Measurements from ENCODE around the gene RBM20. TPM values are rescaled to one million over a fixed set of nuclear protein-coding genes. Genes with fewer than 3 reads are reported as not detected.
A peak's percentile ranks its signal among the peaks of the same experiment; 100 is the strongest.
"Not testable (repeated sequence)": the region's sequence is repeated elsewhere in the genome, so short reads cannot be mapped to it uniquely, and the experiment has no call there.

RBM20 gene
- 10 to 100 TPM in 5 of 10 donors, 1 to 10 TPM in 5; 6.8 to 17.0 (median 10.3) TPM for polyA plus RNA-seq (ENCODE audit: insufficient read length in 10 of 10)
- long read RNA-seq, donor 1, result 0 reads
- long read RNA-seq, donor 2, result 0 reads
- long read RNA-seq, donor 3, result 0 reads
- long read RNA-seq, donor 4, partial matches to known transcripts, result 0 of 1 reads
- long read RNA-seq, donor 4, other reads (novel, unspliced or antisense), result 0 of 1 reads
- long read RNA-seq, donor 5, result 0 reads
- long read RNA-seq, donor 6, result 0 reads
- long read RNA-seq, donor 7, result 0 reads
- long read RNA-seq, donor 8, result 0 reads
- long read RNA-seq, donor 9, result 0 reads

GRCh38 chr10:110643653-110644597 lies at the start of gene RBM20:
Gene RBM20 (plus strand): TSS chr10:110644336. CDS start chr10:110644455, 119 bp downstream.
- peak in 1 of 3 donors; percentile 67 for DNase-seq

- no peak for DNase-seq
Observed at GRCh38 chr10:110597476-110597875, 46.7 kb upstream of the RBM20 start.

GRCh38 chr10:110600487-110601101 lies 43.5 kb upstream of the RBM20 start:
- DNase-seq, result peak; percentile 30 to 47 (median 37)

- DNase-seq, result no peak
Observed at GRCh38 chr10:110601581-110601980, 42.6 kb upstream of the RBM20 start.

- DNase-seq, result no peak
Observed at GRCh38 chr10:110608087-110608486, 36.0 kb upstream of the RBM20 start.

GRCh38 chr10:110609605-110610004 lies 34.5 kb upstream of the RBM20 start:
- DNase-seq, result no peak

- DNase-seq, result peak; percentile 47 to 77 (median 59)
Observed at GRCh38 chr10:110610308-110610774, 33.8 kb upstream of the RBM20 start.

GRCh38 chr10:110610781-110611180 lies 33.4 kb upstream of the RBM20 start:
- not testable (repeated sequence) for DNase-seq

GRCh38 chr10:110612087-110612486 lies 32.0 kb upstream of the RBM20 start:
- no peak for DNase-seq

- DNase-seq, result no peak
Observed at GRCh38 chr10:110612629-110613028, 31.5 kb upstream of the RBM20 start.

GRCh38 chr10:110613341-110613995 lies 30.7 kb upstream of the RBM20 start:
- DNase-seq, result no peak

- DNase-seq, result no peak
Observed at GRCh38 chr10:110613996-110614495, 30.1 kb upstream of the RBM20 start.

GRCh38 chr10:110615057-110615747 lies 28.9 kb upstream of the RBM20 start:
- no peak for DNase-seq

GRCh38 chr10:110616493-110617033 lies 27.6 kb upstream of the RBM20 start:
- no peak for DNase-seq

GRCh38 chr10:110617425-110618229 lies 26.5 kb upstream of the RBM20 start:
- DNase-seq, result peak in 2 of 3 donors; percentile 36 to 48

GRCh38 chr10:110618230-110618610 lies 25.9 kb upstream of the RBM20 start:
- DNase-seq, result no peak

- DNase-seq, result peak in 1 of 3 donors; percentile 55
Observed at GRCh38 chr10:110619514-110620397, 24.4 kb upstream of the RBM20 start.

- DNase-seq, result no peak
Observed at GRCh38 chr10:110620398-110620719, 23.8 kb upstream of the RBM20 start.

- not testable (repeated sequence) for DNase-seq
Observed at GRCh38 chr10:110623316-110623715, 20.8 kb upstream of the RBM20 start.

Measured in muscle of back (tissue), 13 donors.